Activated CD4-positive, alpha-beta T cell treated with anti-CD3 and anti-CD28 coated beads, Interleukin-2, amount 50 U/mL, for 4 hours (primary cell): ENCODE results near the gene CEP170B.
"Not testable (repeated sequence)": the region's sequence is repeated elsewhere in the genome, so short reads cannot be mapped to it uniquely, and the experiment has no call there.

ENCODE experiments used
- DNase-seq, 2 experiments: peaks; one replicate each; pipeline ENCODE4 v3.0.0-alpha.2; 2020

CEP170B gene

GRCh38 chr14:104879983-104880565 lies 15.0 kb downstream of the CEP170B start:
- DNase-seq: no peak

GRCh38 chr14:104880584-104881210 lies 15.6 kb downstream of the CEP170B start:
- DNase-seq: no peak

- no peak for DNase-seq
These were observed 16.4 kb downstream of the CEP170B start for GRCh38 chr14:104881369-104881979.

DNA sequence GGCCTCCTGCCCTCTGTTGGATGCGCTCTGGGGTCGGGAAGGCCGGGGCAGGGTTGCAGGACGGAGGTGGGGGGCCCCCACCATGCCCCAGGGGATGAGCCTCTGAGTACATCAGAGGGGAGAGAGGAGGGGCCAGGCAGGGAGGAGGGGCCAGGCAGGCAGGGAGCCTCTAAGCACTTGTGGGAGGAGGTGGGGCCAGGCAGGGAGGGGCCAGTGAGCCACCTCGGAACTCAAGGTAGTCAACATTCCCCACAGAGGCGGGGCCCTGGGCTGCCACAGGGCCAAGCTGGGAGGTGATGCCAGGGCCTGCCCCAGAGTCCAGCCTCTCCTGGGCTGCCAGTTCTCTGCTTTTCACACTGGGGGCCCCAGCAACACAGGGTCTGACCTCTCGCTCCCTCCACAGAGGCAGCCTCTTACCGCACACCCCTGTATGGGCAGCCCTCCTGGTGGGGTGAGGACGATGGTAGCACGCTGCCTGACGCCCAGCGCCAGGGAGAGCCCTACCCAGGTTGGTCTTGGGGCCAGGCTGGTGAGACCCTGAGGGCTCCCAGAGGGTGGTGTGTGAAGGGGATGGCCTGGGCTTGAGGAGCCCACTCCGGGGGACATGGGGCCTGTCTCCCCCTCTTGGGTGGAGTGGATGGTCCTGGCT lies 17.4 kb downstream of the CEP170B start:
- no peak for DNase-seq

DNA sequence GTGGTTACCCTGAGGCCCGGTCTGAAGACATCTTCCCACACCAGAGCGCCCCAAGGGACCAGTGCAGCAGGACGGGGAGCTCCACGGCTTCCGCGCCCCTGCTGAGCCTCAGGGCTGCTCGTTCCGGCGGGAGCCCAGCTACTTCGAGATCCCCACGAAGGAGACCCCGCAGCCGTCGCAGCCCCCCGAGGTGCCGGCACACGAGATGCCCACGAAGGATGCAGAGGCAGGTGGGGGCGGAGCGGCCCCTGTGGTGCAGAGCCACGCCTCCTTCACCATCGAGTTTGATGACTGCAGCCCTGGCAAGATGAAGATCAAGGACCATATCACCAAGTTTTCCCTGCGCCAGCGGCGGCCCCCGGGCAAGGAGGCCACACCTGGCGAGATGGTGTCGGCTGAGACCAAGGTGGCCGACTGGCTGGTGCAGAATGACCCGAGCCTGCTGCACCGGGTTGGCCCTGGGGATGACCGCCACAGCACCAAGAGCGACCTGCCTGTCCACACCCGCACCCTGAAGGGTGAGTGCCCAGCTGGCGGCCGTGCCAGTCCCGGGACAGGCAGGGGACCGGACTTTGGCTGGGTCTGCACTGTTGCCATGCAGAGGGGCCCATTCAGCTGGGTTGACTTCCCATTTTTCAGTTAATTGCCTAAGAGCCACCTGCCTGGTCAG lies 18.1 kb downstream of the CEP170B start:
- DNase-seq: no peak

GRCh38 chr14:104883681-104884361 lies 18.8 kb downstream of the CEP170B start:
- DNase-seq: no peak

GRCh38 chr14:104884381-104884780 lies 19.3 kb downstream of the CEP170B start:
- not testable (repeated sequence) for DNase-seq

GRCh38 chr14:104885031-104885972 lies 20.2 kb downstream of the CEP170B start:
- DNase-seq: no peak

- no peak for DNase-seq
These were observed 21.1 kb downstream of the CEP170B start for GRCh38 chr14:104885973-104886689.

DNA sequence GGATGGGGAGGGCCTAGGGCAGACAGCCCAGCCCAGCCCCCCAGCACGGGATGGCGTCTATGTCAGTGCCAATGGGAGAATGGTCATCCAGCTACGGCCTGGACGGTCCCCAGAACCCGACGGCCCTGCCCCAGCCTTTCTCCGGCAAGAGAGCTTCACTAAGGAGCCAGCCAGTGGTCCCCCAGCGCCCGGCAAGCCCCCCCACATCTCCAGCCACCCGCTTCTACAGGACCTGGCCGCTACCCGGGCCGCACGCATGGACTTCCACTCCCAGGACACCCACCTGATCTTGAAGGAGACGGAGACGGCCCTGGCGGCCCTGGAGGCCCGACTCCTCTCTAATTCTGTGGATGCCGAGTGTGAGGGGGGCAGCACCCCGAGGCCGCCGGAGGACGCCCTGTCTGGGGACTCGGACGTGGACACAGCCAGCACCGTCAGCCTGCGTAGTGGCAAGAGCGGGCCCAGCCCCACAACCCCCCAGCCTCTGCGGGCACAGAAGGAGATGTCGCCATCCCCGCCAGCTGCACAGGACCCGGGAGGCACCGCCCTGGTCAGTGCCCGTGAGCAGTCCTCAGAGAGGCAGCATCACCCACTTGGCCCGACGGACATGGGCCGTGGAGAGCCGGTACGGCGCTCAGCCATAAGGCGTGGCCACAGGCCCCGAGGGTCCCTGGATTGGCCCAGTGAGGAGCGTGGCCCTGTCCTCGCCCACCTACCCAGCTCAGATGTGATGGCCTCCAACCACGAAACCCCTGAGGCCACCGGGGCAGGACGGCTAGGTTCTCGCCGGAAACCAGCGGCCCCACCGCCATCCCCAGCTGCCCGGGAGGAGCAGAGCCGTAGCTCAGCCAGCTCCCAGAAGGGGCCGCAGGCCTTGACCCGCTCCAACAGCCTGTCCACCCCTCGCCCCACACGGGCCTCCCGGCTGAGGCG lies 21.9 kb downstream of the CEP170B start:
- DNase-seq: no peak

- no peak for DNase-seq
These were observed 22.8 kb downstream of the CEP170B start for GRCh38 chr14:104887623-104888488.

GRCh38 chr14:104888489-104889374 lies 23.7 kb downstream of the CEP170B start:
- DNase-seq: no peak

GRCh38 chr14:104889375-104889757 lies 24.3 kb downstream of the CEP170B start:
- DNase-seq: no peak

DNA sequence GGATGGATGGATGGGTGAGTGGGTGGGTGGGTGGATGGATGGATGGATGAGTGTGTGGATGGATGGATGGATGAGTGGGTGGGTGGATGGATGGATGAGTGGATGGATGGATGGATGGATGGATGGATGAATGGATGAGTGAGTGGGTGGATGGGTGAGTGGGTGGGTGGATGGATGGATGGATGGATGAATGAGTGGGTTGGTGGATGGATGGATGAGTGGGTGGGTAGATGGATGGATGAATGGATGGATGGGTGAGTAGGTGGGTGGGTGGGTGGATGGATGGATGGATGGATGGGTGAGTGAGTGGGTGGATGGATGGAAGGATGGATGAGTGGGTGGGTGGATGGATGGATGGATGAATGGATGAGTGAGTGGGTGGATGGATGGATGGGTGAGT lies 25.2 kb downstream of the CEP170B start:
- DNase-seq: not testable (repeated sequence)

DNA sequence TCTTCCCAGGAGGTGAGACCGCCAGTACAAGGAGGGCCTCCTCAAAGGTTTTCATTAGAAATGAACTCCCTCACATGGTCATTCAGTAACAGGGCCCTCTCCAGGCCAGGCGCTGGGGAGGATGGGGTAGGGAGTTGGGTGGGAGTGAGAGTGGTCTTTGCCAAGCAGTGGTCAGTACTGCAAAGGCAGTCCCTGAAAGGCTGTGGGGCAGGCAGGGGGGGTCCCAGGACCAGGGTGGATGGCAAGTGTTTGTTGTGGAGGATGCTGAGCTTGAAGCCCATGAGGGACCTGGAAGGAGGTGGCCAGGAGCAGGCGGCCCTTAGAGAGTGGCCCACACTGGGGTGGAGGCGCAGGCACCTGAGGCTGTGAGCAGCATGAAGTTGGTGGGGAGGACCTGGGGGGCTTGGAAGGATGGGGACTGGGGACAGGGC lies 26.1 kb downstream of the CEP170B start:
- no peak for DNase-seq

DNA sequence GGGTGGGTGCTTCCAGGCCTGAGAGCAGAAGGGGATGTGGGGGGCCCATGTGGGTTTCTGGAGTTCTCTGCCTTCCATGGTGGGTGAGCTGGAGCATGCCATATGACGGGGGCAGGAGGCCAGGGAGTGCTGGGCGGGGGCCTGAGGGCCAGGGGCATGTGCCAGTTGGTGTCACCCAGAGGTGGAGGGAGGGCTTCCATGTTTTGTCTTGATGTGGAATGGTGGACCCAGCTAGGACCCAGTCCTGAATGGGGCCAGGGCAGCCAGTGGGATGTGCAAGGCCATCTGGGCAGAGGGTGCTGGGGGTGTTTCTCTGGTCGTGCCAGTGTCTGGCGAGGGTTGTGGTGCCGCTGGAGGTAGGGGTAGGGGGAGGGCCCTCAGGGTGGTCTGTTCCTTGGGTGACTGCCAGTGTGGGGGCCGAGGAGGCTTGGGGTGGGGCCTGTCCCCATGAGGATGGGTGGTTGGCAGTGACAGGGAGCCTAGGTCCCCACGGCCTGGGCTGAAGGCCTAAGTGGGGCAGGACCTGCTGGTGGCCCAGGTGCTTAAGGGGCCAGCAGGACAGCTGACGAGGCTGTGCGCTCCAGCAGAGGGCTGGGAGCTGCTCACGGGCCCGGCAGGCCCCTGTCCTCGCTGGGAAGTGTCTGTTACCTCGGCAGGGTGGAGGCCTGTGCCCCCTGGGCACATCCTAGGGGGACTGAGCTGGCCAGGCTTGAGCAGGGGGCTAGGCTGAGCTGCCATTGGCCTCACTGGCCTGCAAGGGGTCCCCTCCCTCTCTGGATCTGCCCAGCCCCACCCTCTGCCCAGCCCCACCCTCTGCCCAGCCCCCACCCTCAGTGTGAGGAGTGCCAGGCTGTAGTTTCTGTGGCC lies 26.8 kb downstream of the CEP170B start:
- DNase-seq: no peak
